ENCODE data around the gene PDIA5.

DNA sequence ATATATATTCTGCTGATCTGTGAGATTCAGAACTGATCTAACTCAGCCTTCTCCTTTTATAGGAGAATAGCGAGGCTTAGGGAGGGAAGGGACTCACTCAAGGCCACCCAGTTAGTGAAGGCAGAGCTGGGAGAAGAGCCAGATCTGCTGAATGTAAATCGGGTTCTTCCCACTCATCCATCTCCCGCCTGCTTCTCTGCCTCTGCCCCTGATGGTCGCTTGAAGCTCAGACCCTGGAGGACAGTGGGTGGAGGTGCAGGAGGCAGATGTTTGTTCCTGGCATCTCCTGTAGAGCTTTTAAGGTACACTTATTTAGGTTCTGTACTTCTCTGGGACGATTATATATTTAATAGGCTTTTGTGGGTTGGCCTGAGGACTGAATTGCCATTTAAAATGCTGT, 4.3 kb downstream of the PDIA5 start:
- TF ChIP-seq POLR2AphosphoS5 (IDR thresholded peaks at IDR 0.05; ENCODE audit: borderline replicate concordance, low read depth, low read length), result no peak
- no peak for TF ChIP-seq EZH2 (IDR thresholded peaks at IDR 0.05)
- TF ChIP-seq FOXP2 (optimal IDR thresholded peaks at IDR 0.05; ENCODE audit: control extremely low read depth, extremely low read length, insufficient read depth), result no peak

Measured in SK-N-MC (cell line).